ENCODE measurements around the gene RSL24D1. TPM values are rescaled to one million over a fixed set of nuclear protein-coding genes. Genes with fewer than 3 reads are reported as not detected.

RSL24D1 gene
- total RNA-seq (60.4 TPM), polyA plus RNA-seq (ENCODE audit: insufficient read depth, low read depth, low replicate concordance) (52.7 TPM)
- long read RNA-seq, donor 1, transcript RSL24D1-201 (6 exons, 2,015 nt): major isoform, 43 of 52 reads
- long read RNA-seq, donor 1, partial matches to known transcripts: 9 of 52 reads
- long read RNA-seq, donor 1, other reads (novel, unspliced or antisense): 0 of 52 reads
- long read RNA-seq, donor 2, transcript RSL24D1-201 (6 exons, 2,015 nt): major isoform, 69 of 80 reads
- long read RNA-seq, donor 2, partial matches to known transcripts: 11 of 80 reads
- long read RNA-seq, donor 2, other reads (novel, unspliced or antisense): 0 of 80 reads
- long read RNA-seq, donor 3, transcript RSL24D1-201 (6 exons, 2,015 nt): major isoform, 90 of 125 reads
- long read RNA-seq, donor 3, partial matches to known transcripts: 35 of 125 reads
- long read RNA-seq, donor 3, other reads (novel, unspliced or antisense): 0 of 125 reads
- long read RNA-seq, donor 4, transcript RSL24D1-201 (6 exons, 2,015 nt): major isoform, 46 of 52 reads
- long read RNA-seq, donor 4, partial matches to known transcripts: 6 of 52 reads
- long read RNA-seq, donor 4, other reads (novel, unspliced or antisense): 0 of 52 reads
- long read RNA-seq, donor 5, transcript RSL24D1-201 (6 exons, 2,015 nt): major isoform, 5 of 5 reads
- long read RNA-seq, donor 5, partial matches to known transcripts: 0 of 5 reads
- long read RNA-seq, donor 5, other reads (novel, unspliced or antisense): 0 of 5 reads
- long read RNA-seq, donor 6, transcript RSL24D1-201 (6 exons, 2,015 nt): major isoform, 158 of 207 reads
- long read RNA-seq, donor 6, partial matches to known transcripts: 49 of 207 reads
- long read RNA-seq, donor 6, other reads (novel, unspliced or antisense): 0 of 207 reads
- long read RNA-seq, donor 7, transcript RSL24D1-201 (6 exons, 2,015 nt): major isoform, 55 of 60 reads
- long read RNA-seq, donor 7, partial matches to known transcripts: 3 of 60 reads
- long read RNA-seq, donor 7, other reads (novel, unspliced or antisense): 2 of 60 reads
- long read RNA-seq, donor 8, transcript RSL24D1-201 (6 exons, 2,015 nt): major isoform, 56 of 76 reads
- long read RNA-seq, donor 8, partial matches to known transcripts: 20 of 76 reads
- long read RNA-seq, donor 8, other reads (novel, unspliced or antisense): 0 of 76 reads
- long read RNA-seq, donor 9, transcript RSL24D1-201 (6 exons, 2,015 nt): major isoform, 39 of 55 reads
- long read RNA-seq, donor 9, partial matches to known transcripts: 16 of 55 reads
- long read RNA-seq, donor 9, other reads (novel, unspliced or antisense): 0 of 55 reads
- long read RNA-seq, donor 10, transcript RSL24D1-201 (6 exons, 2,015 nt): major isoform, 42 of 48 reads
- long read RNA-seq, donor 10, partial matches to known transcripts: 6 of 48 reads
- long read RNA-seq, donor 10, other reads (novel, unspliced or antisense): 0 of 48 reads

- intact Hi-C loops (cut with DNase I): no loop called here
- peak; percentile 98 for FAIRE-seq
- Histone ChIP-seq H3K27ac (ENCODE audit: low read depth in 2 of 2, low read length in 2 of 2) (peak within 1 kb of the TSS; percentile 90 to 91), H3K36me3 (ENCODE audit: control insufficient read depth in 2 of 3, insufficient read depth in 3 of 3, low read length in 3 of 3) (peaks cover 0 to 3% (median 0%) of the 10 kb centered on the region in 3 donors), H3K4me3 (ENCODE audit: low read length in 3 of 3) (peak within 1 kb of the TSS; percentile 91 to 93 (median 92)), H3K4me1 (ENCODE audit: control insufficient read depth in 2 of 3, insufficient read depth in 2 of 3, low read depth in 1 of 3, low read length in 3 of 3) (peaks cover 0 to 14% (median 8%) of the 10 kb centered on the region in 3 donors), H3K9me3 (ENCODE audit: control insufficient read depth in 2 of 3, insufficient read depth in 1 of 3, low read length in 3 of 3) (no peaks in the 10 kb centered on the region), H3K27me3 (ENCODE audit: control insufficient read depth, insufficient read depth, low read length) (no peaks in the 10 kb centered on the region), H3K9ac (ENCODE audit: low read length in 3 of 3) (peak within 1 kb of the TSS; percentile 90 to 97 (median 91))
- peak; percentile 98 to 100 (median 98) for DNase-seq
- TF ChIP-seq CTCF (IDR thresholded peaks at IDR 0.05; ENCODE audit: borderline replicate concordance, extremely low read depth, insufficient read depth): peak; percentile 38
Measured at GRCh38 chr15:55196458-55197361, at the start of gene RSL24D1. Gene RSL24D1 (minus strand): TSS chr15:55196941. CDS start chr15:55196890, 51 bp downstream.

- FAIRE-seq: no peak
- intact Hi-C loops (cut with DNase I): no loop called here
- Histone ChIP-seq H3K9me3 (ENCODE audit: control insufficient read depth in 2 of 3, insufficient read depth in 1 of 3, low read length in 3 of 3) (no peaks in the 10 kb centered on the region), H3K4me3 (ENCODE audit: low read length in 3 of 3) (no peak overlapping the region), H3K4me1 (ENCODE audit: control insufficient read depth in 2 of 3, insufficient read depth in 2 of 3, low read depth in 1 of 3, low read length in 3 of 3) (no peaks in the 10 kb centered on the region), H3K9ac (ENCODE audit: low read length in 3 of 3) (no peak overlapping the region), H3K27ac (ENCODE audit: low read depth in 2 of 2, low read length in 2 of 2) (no peak overlapping the region), H3K27me3 (ENCODE audit: control insufficient read depth, insufficient read depth, low read length) (no peaks in the 10 kb centered on the region), H3K36me3 (ENCODE audit: control insufficient read depth in 2 of 3, insufficient read depth in 3 of 3, low read length in 3 of 3) (no peaks in the 10 kb centered on the region)
- DNase-seq: no peak
- no peak for TF ChIP-seq CTCF (IDR thresholded peaks at IDR 0.05; ENCODE audit: borderline replicate concordance, extremely low read depth, insufficient read depth)
Measured at GRCh38 chr15:55245059-55245458, 48.3 kb upstream of the RSL24D1 start.

GRCh38 chr15:55241891-55242290 is 45.1 kb upstream of the RSL24D1 start:
- H3K36me3 ChIP-seq (ENCODE audit: control insufficient read depth in 2 of 3, insufficient read depth in 3 of 3, low read length in 3 of 3): no peaks in the 10 kb centered on the region
- FAIRE-seq (no peak), DNase-seq (no peak)
- no peaks in the 10 kb centered on the region for H3K9me3 ChIP-seq (ENCODE audit: control insufficient read depth in 2 of 3, insufficient read depth in 1 of 3, low read length in 3 of 3)
- no peak overlapping the region for H3K9ac ChIP-seq (ENCODE audit: low read length in 3 of 3)
- H3K27me3 ChIP-seq (ENCODE audit: control insufficient read depth, insufficient read depth, low read length): no peaks in the 10 kb centered on the region
- no peak for TF ChIP-seq CTCF (IDR thresholded peaks at IDR 0.05; ENCODE audit: borderline replicate concordance, extremely low read depth, insufficient read depth)
- no peak overlapping the region for H3K4me3 ChIP-seq (ENCODE audit: low read length in 3 of 3)
- intact Hi-C loops (cut with DNase I): no loop called here
- no peaks in the 10 kb centered on the region for H3K4me1 ChIP-seq (ENCODE audit: control insufficient read depth in 2 of 3, insufficient read depth in 2 of 3, low read depth in 1 of 3, low read length in 3 of 3)
- no peak overlapping the region for H3K27ac ChIP-seq (ENCODE audit: low read depth in 2 of 2, low read length in 2 of 2)

All from kidney (tissue), 22 donors.